MV-4-11 (cell line): ENCODE data around the gene TMEM143.
A peak's percentile ranks its signal among the peaks of the same experiment; 100 is the strongest.

Source experiments
- DNase-seq: peaks from one replicate; lab custom pipeline; 2025; lab: John Stamatoyannopoulos, UW

The TMEM143 gene

DNA sequence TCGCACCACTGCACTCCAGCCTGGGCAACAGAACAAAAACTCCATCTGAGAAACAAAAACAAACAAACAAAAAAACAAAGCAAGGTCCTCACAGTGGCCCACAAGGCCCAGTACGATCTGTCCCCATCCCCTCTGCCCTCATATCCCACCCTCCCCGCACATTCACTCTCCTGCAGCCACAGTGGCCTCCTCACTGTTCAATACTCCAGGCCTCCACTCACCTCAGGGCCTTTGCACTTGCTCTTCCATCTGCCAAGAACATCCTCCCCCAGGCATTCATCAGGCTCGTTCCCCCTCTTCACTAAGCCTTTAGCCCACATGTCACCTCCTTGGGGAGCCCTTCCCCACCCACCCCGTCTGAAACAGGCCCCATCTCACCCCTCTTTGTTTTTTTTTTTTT lies 4.6 kb downstream of the TMEM143 start:
- DNase-seq, result no peak

DNA sequence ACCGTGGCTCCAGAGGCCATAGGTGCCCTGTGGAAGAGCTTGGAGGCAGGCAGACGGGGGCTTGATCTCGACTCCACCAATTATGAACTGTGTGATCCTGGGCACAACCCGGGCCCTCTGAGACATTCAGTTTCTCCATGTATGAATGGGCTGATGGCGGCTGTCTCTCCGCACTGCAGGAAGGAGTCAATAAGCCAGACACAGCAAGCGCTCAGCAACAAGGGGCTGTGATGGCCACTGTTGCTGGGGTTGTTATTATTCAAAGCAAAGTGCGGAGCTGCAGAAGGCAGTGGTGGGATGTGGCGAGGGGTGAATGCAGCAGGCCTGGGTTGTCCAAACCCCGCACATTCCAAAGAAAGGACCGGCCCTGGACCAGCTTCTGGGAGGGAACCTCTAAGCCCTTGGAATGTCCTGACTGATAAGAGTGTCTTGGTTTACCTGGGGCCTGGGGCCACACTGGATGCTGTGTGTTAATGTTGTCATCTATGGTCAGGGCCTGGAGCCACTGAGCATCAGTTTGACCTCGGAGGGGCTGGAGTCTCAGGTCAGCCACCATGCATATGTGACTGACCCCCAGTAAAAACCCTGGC lies 8.3 kb downstream of the TMEM143 start:
- DNase-seq, result no peak

DNA sequence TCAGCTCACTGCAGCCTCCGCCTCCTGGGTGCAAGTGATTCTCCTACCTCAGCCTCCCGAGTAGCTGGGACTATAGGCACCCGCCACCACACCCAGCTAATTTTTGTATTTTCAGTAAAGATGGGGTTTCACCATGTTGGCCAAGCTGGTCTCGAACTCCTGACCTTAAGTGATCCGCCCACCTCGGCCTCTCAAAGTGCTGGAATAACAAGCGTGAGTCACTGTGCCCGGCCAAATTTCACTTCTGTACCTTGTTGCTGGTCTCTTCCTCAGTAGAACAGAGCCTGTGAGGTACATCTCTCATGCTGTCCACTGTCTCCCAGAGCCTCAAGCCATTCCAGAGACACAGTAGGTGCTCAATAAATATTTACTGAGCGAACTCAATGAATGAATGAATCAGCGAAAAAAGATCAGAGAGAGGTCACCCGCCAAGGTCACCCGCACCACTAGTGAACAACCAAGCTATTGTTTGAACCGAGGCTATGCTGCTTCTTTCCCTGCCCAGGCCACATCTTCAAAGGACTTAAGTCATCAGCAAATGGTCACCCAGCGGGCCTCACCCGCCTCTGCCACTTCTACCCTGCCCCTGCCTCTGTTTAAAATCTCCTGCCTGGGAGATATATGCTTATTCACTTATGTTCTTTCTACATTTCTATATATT lies 9.3 kb downstream of the TMEM143 start:
- DNase-seq, result peak; percentile 66

DNA sequence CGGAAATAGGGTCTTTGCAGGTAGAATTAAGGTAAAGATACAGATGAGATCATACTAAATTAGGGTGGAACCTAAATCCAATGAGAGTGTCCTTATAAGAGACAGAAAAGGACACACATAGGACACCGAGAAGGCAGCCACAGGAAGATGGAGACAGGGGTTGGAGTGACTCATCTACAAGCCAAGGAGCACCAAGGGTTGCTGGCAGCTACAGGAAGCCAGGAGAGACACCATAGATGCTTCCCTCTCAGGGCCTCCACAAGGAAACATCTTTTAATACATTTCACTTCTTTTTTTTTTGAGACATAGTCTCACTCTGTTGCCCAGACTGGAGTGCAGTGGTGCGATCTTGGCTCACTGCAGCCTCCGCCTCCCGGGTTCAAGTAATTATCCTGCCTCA lies 10.1 kb downstream of the TMEM143 start:
- peak; percentile 65 for DNase-seq

DNA sequence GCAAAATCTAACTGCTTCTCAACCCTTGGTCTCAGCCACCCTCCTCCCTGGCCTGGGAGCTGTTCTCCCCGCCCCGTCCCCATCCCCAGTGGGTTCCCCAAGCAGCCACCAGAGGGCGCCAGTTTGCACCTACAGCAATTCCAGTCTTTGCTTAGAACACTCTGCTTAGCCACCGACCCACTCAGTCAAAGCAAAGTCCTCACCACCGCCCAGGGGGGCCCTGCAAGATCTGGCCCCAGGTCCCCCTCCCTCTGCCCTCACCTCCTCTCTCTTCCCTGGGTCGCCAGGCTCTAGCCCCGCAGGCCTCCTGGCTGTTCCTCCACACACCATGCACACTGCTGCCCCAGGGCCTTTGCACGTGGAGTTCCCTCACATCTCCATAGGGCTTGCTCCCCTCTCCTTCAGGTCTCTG lies 12.4 kb downstream of the TMEM143 start:
- DNase-seq, result peak; percentile 44

DNA sequence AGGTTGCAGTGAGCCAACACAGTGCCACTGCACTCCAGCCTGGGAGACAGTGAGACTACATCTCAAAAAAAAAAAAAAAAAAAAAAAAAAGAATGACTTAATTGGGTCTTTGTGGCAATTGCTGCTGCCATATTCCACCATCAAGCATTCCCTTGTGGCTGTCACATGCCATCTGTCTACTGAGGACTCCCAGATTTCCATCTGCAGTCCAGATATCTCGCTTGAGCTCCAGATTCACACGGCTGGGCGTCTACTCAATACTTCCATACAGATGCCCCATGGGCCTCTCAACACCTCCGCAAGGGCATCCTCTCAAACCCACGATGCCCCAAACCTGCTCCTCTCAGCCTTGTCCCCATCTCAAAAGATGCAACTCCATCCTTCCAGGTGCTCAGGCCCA lies 12.9 kb downstream of the TMEM143 start:
- no peak for DNase-seq

DNA sequence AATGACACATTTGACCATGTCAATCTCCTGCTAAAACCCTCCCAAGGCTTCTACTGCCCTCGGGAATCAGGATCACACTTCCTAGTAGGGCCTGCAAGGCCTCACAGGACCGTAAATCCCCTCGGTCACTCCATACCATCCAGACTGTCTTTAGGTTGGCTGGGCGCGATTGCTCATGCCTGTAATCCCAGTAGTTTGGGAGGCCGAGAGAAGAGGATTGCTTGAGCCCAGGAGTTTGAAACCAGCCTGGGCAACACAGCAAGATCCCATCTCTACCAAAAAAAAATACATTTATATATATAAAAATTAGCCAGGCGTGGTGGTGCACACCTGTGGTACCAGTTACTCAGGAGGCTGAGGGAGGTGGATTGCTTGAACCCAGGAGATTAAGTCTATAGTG lies 15.0 kb downstream of the TMEM143 start:
- no peak for DNase-seq

DNA sequence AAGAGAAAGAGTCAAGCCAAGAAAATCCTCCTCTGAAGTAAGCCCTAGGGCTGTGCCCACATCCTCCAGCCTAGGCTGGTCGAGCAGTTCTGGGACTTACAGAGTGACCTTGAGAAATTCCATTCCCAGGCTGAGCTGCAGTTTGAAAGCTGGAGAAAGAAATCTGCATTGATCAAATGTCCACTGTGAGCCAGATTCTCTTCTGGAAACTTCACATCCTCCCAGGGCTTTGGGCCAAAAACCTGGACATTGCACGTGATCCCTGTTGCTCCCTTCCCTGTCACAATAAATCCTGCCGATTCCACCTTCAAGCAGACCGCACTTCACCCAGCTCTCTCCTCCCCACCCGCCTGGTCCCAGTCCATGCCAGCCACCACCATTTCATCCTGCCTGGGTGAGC lies 15.7 kb downstream of the TMEM143 start:
- no peak for DNase-seq

DNA sequence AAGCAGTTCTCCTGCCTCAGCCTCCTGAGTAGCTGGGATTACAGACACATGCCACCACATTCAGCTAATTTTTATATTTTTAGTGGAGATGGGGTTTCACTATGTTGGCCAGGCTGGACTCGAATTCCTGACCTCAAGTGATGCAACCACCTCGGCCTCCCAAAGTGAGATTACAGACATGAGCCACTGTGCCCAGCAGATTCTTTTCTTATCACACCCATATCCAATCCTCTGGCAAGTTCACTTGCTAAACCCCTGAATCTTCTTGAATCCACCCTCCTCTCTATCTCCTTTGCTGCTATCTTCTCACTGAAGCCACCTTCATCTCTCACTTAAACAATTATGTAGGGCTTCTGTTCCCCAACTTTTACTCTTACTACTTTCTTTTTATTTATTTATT lies 17.5 kb downstream of the TMEM143 start:
- no peak for DNase-seq

DNA sequence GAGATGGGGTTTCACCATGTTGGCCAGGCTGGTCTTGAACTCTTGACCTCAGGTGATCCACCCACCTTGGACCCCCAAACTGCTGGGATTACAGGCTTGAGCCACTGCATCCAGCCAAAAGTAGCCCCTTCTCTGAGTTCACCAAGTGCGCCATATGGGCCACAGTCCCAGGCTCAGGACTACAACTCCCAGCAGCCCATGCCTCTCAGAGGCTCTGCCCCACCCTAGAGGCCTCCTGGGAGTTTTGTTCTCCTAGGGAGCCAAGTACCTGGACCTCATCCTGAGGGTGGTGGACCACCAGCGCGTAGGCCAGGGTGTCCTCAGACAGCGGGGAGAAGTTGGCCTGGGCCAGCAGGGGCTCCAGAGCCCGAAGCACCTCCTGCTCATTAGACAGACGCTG lies 18.8 kb downstream of the TMEM143 start:
- no peak for DNase-seq

DNA sequence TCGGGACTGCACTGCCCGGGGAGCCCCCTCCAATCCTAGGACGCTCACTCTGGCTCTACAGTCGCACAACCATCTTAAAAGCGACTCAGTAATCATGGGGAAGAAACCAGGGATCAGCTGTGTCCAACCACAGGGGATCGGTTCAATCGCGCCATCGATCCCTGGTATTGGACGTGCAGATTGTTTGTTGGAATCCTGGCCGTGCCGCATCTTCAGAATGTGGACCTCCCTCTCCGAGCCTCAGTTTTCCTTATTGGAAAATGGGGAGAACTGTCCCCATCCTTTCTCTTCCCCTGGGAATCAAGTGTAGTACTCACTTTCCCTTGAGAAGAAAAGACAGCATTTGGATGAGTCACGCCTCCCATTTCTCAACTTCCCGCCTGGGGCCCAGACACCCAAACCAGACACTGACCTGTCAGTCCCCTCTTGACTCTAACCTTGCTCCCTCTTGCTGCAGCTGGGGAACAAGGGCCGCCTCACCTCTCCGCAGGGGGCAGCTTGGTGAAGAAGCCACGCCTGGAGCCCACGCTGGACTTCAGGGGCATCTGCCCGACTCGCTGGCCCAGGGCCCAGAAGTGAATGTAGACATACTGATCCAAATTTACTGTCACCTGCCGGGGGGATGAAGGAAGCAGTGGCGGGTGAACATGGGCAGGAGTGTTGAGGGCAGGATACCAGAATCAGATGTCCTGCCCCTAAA lies 20.7 kb downstream of the TMEM143 start:
- DNase-seq, result peak; percentile 46

DNA sequence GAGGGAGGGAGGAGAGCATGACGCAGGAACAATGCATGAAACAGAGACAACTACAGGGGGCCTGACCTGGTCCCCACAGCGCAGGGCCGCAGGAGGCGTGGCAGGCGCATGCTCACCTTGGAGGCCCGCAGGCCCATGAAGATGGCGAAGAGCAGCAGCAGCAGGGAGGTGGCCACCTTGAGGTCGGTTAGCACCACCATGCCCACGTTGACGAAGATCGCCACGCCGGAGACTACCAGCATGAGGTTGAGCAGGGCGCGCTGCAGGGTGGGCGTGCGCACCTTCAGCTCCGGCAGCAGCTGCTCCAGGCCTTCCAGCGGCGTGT lies 21.4 kb downstream of the TMEM143 start:
- DNase-seq, result no peak

DNA sequence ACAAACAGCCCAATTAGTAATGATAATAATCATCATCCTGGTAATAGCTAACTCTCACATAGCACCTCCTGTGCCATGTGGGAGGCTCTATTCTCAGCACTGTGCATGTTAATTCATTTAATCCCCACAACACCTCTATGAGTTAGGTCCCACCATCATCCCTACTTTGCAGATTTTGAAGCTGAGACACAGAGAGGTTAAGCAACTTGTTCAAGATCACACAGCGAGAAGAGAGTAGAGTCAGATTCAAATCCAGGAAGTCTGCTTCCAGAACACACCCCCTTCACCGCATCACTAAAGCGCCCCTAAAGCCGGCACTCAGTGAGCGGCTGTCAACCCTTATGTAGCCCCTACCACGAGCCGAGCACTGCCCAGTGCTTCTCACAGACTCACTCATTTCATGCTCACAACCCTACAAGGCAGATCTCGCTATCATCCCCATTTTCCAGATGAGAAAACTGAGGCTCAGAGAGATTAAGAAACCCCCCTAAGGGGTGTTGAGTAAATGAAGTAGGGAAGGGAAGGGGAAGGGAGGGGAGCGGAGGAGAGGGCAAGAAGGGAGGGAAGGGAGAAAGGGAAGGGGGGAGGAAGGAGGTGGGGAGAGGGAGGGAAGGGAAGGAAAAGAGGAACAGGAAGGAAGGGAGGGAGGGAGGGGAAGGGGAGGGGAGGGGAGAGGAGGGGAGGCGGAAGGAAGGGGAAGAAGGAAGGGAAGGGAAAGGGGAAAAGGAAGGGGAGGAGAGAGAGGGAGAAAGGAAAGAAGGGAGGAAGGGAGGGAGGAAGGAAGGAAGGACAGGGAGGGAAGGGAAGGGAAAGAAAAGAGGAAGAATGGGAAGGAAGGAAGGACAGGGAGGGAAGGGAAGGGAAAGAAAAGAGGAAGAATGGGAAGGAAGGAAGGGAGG lies 22.0 kb downstream of the TMEM143 start:
- DNase-seq, result no peak

DNA sequence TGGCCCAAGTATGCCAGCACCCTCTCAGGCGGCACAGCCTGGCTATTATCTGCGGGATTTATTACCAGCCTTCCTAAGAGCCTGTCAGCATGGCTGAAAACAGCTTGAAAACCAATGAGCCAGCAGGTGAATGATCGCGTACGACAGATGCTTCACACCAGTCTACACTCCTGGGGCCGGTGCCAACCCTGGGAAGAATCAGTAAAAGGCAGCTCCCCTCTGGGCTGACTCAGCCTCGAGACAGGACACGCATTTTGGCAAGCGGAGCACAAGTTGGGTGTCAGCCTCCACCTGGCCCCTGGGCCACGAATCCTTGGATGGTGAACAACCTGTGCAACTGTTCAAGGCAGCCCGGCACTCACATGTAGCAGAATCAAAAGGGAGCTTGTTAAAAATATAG lies 22.7 kb downstream of the TMEM143 start:
- no peak for DNase-seq

DNA sequence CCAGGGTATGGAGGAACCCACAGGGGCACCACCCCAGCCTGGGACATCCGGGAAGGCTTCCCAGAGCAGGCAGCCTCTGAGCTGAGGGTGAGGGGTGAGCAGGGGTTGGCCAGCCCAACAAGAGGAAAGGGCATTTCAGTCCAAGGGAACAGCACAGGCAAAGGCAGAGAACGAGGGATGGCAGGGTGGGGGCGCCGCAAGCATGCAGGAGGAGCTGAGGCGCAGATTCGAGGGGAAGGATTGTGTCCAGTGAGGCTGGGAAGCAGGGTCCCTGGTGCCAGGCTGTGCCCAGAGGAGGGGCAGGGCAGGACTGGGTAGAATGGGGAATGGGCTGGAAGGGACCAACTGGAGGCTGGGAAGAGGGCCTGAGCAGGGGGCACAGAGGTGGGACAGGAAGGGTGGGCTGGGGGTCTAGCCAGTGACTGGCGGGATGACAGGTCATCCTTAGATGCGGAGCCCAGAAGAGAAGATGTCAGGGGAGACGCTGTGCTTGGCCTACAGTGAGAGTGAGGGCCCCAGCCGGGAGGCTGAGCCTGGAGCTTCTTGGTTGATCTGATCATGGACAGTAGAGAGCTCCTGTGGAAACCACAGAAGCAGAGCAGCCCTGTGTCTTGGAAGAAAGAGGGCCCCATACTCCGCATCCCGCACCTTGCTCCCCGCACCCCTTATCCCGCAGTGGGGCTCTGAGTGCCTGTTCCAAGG lies 24.8 kb downstream of the TMEM143 start:
- DNase-seq, result no peak

DNA sequence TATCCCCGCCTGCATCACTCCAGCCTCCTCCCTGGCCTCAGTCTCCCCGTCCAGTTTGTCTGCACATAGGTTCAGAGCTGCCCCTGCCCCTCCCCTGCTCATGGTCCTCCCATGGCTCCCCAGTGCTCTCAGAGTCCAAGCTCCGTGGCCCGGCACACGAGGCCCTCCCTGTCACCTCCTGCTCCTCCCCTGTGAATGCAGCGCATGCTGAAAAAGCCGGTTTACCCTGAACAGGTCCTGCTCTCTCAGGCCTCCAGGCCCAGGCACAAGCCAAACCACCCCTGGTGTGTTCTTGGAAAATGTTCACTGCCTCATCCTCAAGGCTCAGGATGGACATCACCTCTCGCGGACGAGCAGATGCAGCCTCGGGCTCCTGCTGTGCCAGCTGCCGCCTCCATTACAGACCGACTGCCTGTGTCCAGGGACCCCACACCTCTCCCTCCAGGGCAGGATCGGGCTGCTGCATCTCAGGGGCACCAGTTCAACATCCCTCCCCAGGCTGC lies 25.4 kb downstream of the TMEM143 start:
- DNase-seq, result no peak

DNA sequence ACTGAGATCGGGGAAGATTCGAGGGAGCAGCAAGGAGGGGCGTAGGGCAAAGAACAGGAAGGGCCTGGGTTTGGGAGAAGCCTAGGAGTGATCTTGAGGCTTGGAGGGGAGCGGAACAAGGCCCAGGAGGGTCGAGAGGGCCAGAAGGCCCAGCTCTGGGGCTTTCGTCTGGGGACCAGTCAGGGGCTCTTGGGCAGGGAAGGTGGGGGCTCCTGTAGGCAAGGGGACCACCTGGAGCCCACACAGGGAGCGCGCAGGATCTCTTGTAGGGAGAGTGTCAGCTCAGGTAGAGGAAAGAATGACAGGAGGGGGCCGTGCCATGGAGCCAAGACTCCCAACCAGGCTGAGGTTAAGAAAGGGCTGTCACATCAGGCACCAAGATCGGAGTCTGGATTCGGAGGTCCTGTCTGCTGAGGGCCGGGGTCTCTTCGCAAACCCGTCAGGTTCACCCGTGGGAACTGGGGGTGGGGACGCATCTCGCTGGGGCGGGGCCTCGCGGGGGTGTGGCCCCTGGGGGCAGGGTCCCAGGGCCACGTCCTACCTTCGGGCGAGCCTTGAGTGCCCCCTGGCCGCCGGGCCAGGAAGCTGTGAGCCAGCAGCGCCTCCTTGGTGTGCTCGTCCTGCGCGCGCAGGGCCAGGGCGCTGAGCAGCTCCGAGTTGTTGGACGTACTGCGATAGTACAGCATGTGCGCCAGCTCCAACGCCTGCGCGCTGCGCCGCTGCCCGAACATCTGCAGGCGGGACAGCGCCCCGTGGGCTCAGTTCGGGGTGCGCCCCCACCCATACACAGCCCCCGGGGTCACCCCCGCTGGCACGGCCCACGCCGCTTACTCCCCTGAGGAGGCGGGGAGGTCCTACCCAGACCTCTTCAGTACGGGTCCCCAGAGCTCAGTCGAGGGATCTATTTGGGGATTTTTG lies 30.0 kb downstream of the TMEM143 start:
- DNase-seq, result peak; percentile 96

DNA sequence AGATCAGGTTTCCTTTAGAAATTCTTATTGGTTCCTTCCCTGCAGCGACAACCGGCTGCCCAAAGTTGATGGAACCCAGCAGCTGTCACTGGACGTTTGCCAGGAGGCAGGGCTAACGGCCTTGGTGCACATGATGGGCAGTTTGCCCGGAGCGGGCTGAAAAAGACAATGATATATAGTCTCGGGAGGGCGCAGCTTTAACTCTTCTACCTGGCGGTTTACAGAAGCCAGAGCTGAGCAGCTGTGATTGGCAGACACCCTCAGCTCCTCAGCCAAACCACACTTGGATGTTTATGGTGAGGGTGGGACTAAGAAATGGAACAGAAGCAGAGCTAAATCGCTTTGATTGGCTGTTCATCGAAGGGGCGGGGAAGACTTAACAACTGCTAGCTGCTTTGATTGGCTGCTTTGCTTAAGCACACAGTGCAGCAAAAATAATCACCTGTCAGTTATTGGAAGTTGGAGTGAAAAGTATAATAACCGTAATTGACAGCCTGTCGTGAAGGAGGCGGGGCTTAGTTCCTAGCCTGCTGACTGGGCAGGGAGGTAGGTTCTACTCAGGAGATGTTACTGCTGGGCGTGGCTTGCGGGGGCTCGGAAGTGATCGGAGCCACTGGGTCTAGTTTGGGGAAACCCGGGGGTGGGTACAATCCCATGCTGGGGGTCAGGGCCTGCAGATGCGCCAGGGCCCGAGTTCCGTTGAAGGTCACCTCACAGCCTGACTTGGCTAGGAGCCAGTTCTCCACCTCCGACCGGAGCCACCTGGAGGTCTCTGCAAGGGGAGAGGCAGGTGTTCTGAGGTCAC lies 30.9 kb downstream of the TMEM143 start:
- peak; percentile 99 for DNase-seq

DNA sequence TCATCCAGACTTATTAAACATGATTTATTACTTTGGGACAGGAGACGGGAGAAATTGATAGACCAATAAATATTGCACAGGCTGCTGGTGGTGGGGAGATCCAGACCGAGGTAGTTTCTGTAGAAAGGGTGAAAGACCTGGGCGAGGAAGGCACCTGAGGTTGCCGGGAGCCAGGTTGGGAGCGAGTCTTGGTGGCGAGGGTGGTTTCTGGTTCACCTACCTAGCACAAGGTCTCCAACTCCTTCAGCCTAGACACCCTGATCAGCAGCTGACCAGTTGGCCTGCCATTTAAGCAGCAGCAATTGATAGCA lies 31.4 kb downstream of the TMEM143 start:
- DNase-seq, result no peak
